MM.1S (cell line): ENCODE measurements around the gene MICALL1.

ENCODE experiments used
- DNase-seq: peaks from one replicate; pipeline ENCODE4 v3.0.0-alpha.2; 2015
- H2AFZ ChIP-seq: fragments of 300-600 bp; sonication (generic); 2 replicates; pipeline ENCODE4 v1.6.0; 2016; ENCODE audit warnings: antibody characterized with exemption, low read length
- H3F3A ChIP-seq: fragments of 300-600 bp; sonication (generic); 2 replicates; pipeline ENCODE4 v1.6.1; 2016; ENCODE audit warnings: mild to moderate bottlenecking, antibody characterized with exemption, low read length, moderate library complexity, mixed read lengths; ENCODE audit not compliant: insufficient read depth
- H3K27ac ChIP-seq: fragments of 300-600 bp; sonication (generic); 2 replicates; pipeline ENCODE4 v1.5.1; 2016; ENCODE audit warnings: mild to moderate bottlenecking, low read length
- H3K27me3 ChIP-seq: fragments of 300-600 bp; sonication (generic); replicated peaks from 2 replicates; pipeline ENCODE4 v1.6.0; 2016; ENCODE audit warnings: low read length; ENCODE audit not compliant: insufficient read depth
- H3K36me3 ChIP-seq: fragments of 300-600 bp; sonication (generic); replicated peaks from 2 replicates; pipeline ENCODE4 v1.6.1; 2016; ENCODE audit warnings: mild to moderate bottlenecking, low read length, mixed read lengths; ENCODE audit not compliant: insufficient read depth
- H3K4me1 ChIP-seq: fragments of 300-600 bp; sonication (generic); 2 replicates; pipeline ENCODE4 v1.6.1; 2016; ENCODE audit warnings: low read length, mixed read lengths
- H3K4me2 ChIP-seq: fragments of 300-600 bp; sonication (generic); 2 replicates; pipeline ENCODE4 v1.6.0; 2016; ENCODE audit warnings: low read depth, low read length
- H3K4me3 ChIP-seq: fragments of 300-600 bp; sonication (generic); 2 replicates; pipeline ENCODE4 v1.5.1; 2016; ENCODE audit warnings: low read length, mixed read lengths
- H3K79me2 ChIP-seq: fragments of 300-600 bp; sonication (generic); 2 replicates; pipeline ENCODE4 v1.6.1; 2016; ENCODE audit warnings: mixed run types, low read length, mixed read lengths
- H3K9ac ChIP-seq: fragments of 300-600 bp; sonication (generic); 2 replicates; pipeline ENCODE4 v1.6.1; 2016; ENCODE audit warnings: low read length, mixed read lengths
- H3K9me2 ChIP-seq: fragments of 300-600 bp; sonication (generic); replicated peaks from 2 replicates; pipeline ENCODE4 v1.6.1; 2016; ENCODE audit warnings: mild to moderate bottlenecking, low read length, mixed read lengths; ENCODE audit not compliant: insufficient read depth
- H3K9me3 ChIP-seq: fragments of 300-600 bp; sonication (generic); replicated peaks from 2 replicates; pipeline ENCODE4 v1.6.1; 2016; ENCODE audit warnings: mild to moderate bottlenecking, low read length, mixed read lengths; ENCODE audit not compliant: insufficient read depth
- H4K20me1 ChIP-seq: fragments of 300-600 bp; sonication (generic); 2 replicates; pipeline ENCODE4 v1.6.1; 2016; ENCODE audit warnings: mild to moderate bottlenecking, low read length, moderate library complexity, mixed read lengths; ENCODE audit not compliant: insufficient read depth
- CTCF ChIP-seq: fragments of 300-600 bp; sonication (generic); IDR thresholded peaks from 2 replicates; pipeline ENCODE4 v1.5.1; 2016; ENCODE audit warnings: antibody characterized with exemption, low read length, mixed read lengths
- EZH2 ChIP-seq: fragments of 300-600 bp; sonication (generic); optimal IDR thresholded peaks from 2 replicates; pipeline ENCODE3; 2017; ENCODE audit warnings: low read depth, mild to moderate bottlenecking, antibody characterized with exemption, low read length, mixed read lengths
- EZH2phosphoT487 ChIP-seq: fragments of 300-600 bp; sonication (generic); IDR thresholded peaks from 2 replicates; pipeline ENCODE4 v1.6.1; 2018; ENCODE audit warnings: antibody characterized with exemption, low read length

Gene MICALL1

GRCh38 chr22:37893583-37893983 lies 12.5 kb upstream of the MICALL1 start:
- Histone ChIP-seq H3K27me3 (no peaks in the 10 kb centered on the region), H2AFZ (no peak overlapping the region), H4K20me1 (no peaks in the 10 kb centered on the region), H3K4me1 (peaks cover 13% of the 10 kb centered on the region), H3K9ac (no peak overlapping the region), H3K4me2 (no peak overlapping the region), H3K9me2 (no peaks in the 10 kb centered on the region), H3K36me3 (peaks cover 6% of the 10 kb centered on the region; the same call in 1 of the 2 replicates), H3K9me3 (no peaks in the 10 kb centered on the region), H3K4me3 (no peak overlapping the region), H3F3A (peaks cover 14% of the 10 kb centered on the region), H3K27ac (no peak overlapping the region), H3K79me2 (no peaks in the 10 kb centered on the region)
- no peak for DNase-seq
- TF ChIP-seq CTCF (no peak), EZH2phosphoT487 (no peak), EZH2 (no peak)

DNA sequence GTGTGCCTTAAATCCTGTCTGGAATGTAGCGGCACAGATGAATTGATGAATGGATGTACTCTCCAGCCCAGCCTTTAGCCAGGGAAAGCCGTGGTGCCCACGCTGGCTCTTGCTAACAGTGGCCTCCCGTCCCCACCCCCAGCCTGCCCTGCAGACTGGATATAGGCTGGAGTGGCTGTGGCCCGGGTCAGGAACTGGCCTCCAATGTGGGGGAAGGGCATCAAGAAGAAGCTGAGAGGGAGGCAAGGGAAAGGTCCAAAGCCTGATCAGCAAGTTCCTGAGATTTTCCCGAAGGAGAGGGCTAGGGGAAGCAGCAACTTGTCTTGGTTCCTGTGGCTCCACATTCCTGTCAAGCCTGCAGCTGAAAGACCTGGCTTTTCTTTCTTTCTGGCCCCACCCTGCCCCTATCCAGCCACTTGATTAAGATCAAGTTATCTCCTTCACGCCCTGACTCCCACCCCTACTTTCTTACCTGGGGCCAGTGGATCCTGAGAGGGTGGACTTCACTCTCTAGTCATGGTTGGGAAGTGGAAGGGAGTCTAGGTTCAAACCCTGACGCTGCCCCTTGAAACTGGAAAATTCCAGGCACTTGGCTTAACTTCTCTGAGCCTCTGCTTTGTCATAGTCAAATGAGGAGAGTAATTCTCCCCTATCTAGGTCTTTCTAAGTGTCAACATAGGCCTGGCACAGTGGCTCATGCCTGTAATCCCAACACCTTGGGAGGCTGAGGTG lies 11.0 kb upstream of the MICALL1 start:
- H3F3A ChIP-seq, result peaks cover 14% of the 10 kb centered on the region
- H3K9me2 ChIP-seq, result no peaks in the 10 kb centered on the region
- H3K79me2 ChIP-seq, result no peaks in the 10 kb centered on the region
- H3K36me3 ChIP-seq, result no peaks in the 10 kb centered on the region
- no peak overlapping the region for H3K4me2 ChIP-seq
- no peak overlapping the region for H2AFZ ChIP-seq
- DNase-seq, result no peak
- peaks cover 13% of the 10 kb centered on the region for H3K4me1 ChIP-seq
- H3K27me3 ChIP-seq, result no peaks in the 10 kb centered on the region
- no peak overlapping the region for H3K4me3 ChIP-seq
- H4K20me1 ChIP-seq, result no peaks in the 10 kb centered on the region
- H3K27ac ChIP-seq, result peak overlapping the region; percentile 1; the same call in 1 of the 2 replicates
- TF ChIP-seq EZH2 (no peak), EZH2phosphoT487 (no peak), CTCF (no peak)
- no peak overlapping the region for H3K9ac ChIP-seq
- no peaks in the 10 kb centered on the region for H3K9me3 ChIP-seq

DNA sequence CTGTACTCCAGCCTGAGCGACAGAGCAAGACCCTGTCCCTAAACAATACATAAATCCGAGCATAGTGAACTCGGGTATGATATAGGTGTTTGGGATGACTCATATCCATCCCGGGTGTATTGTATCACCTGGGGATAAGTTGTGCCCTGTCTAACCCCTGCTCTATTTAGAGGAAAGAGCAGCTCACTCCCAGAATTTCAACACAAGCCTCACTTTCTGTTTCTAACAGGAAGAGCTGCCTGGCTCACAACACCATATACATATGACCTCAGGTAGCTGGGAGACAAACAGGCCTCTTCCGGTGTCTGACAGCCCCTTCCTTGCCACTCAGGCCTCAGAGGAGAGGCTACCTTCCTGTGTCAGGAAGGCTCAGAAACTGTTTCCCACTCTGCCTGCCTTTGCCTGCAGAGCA lies 9.9 kb upstream of the MICALL1 start:
- peak overlapping the region; percentile 81 for H3K27ac ChIP-seq
- H3K4me1 ChIP-seq, result peaks cover 13% of the 10 kb centered on the region
- DNase-seq, result peak; percentile 83

More for the DNA sequence above, 9.9 kb upstream of the MICALL1 start:
- Histone ChIP-seq H3F3A (peaks cover 14% of the 10 kb centered on the region), H4K20me1 (no peaks in the 10 kb centered on the region), H3K4me3 (peak overlapping the region; percentile 43; the same call in 1 of the 2 replicates), H3K36me3 (no peaks in the 10 kb centered on the region), H3K9me2 (no peaks in the 10 kb centered on the region), H3K79me2 (no peaks in the 10 kb centered on the region), H3K27me3 (no peaks in the 10 kb centered on the region), H3K4me2 (peak overlapping the region; percentile 78), H3K9ac (peak overlapping the region; percentile 40), H3K9me3 (no peaks in the 10 kb centered on the region), H2AFZ (peak overlapping the region; percentile 40)
- TF ChIP-seq EZH2 (no peak), CTCF (no peak)
